Measurements from ENCODE around the gene CFD. TPM values are rescaled to one million over a fixed set of nuclear protein-coding genes. Genes with fewer than 3 reads are reported as not detected.

The CFD gene
- total RNA-seq, 4 donors from 2014 or later = 339 to 1,037 (median 506) TPM

- H3K9me3 ChIP-seq = no peaks in the 10 kb centered on the region
- WGBS, 2 donors = 84 to 86% methylated on average over 7 to 12 of the region's 12 CpGs
- DNase-seq = no peak
- no peak overlapping the region for H3K4me3 ChIP-seq (replicated peaks in 1 of 3)
- intact Hi-C loops (cut with DNase I) = no loop called here
- TF ChIP-seq CTCF (IDR thresholded peaks at IDR 0.05) (no peak), POLR2A (IDR thresholded peaks at IDR 0.05) (no peak)
- H3K4me1 ChIP-seq = peaks cover 8 to 13% of the 10 kb centered on the region in 2 donors
- no peak overlapping the region for H3K27ac ChIP-seq
- no peaks in the 10 kb centered on the region for H3K36me3 ChIP-seq
- no peaks in the 10 kb centered on the region for H3K27me3 ChIP-seq
Measured at GRCh38 chr19:855142-855541, 4.3 kb upstream of the CFD start.

- 74 to 82% methylated on average over 19 to 25 of the region's 40 CpGs for WGBS, 2 donors
- no peaks in the 10 kb centered on the region for H3K36me3 ChIP-seq
- peaks cover 3 to 8% of the 10 kb centered on the region in 2 donors for H3K4me1 ChIP-seq
- intact Hi-C loops (cut with DNase I) = no loop called here
- no peak overlapping the region for H3K4me3 ChIP-seq (replicated peaks in 1 of 3)
- no peak overlapping the region for H3K27ac ChIP-seq
- H3K27me3 ChIP-seq = no peaks in the 10 kb centered on the region
- TF ChIP-seq CTCF (IDR thresholded peaks at IDR 0.05) = no peak
- TF ChIP-seq POLR2A (IDR thresholded peaks at IDR 0.05) = no peak
- no peaks in the 10 kb centered on the region for H3K9me3 ChIP-seq
- DNase-seq = no peak
Measured at GRCh38 chr19:855566-856120, 3.8 kb upstream of the CFD start.

- TF ChIP-seq CTCF (IDR thresholded peaks at IDR 0.05) (no peak), POLR2A (IDR thresholded peaks at IDR 0.05) (no peak)
- intact Hi-C loops (cut with DNase I) = no loop called here
- Histone ChIP-seq H3K27ac (no peak overlapping the region), H3K4me1 (peaks cover 4 to 6% of the 10 kb centered on the region in 2 donors), H3K36me3 (no peaks in the 10 kb centered on the region), H3K4me3 (replicated peaks in 1 of 3) (no peak overlapping the region), H3K27me3 (no peaks in the 10 kb centered on the region), H3K9me3 (no peaks in the 10 kb centered on the region)
- 77 to 80% methylated on average over 9 of the region's 9 CpGs for WGBS, 2 donors
- no peak for DNase-seq
Measured at GRCh38 chr19:858284-858683, 1.2 kb upstream of the CFD start.

GRCh38 chr19:861141-861755 is 1.8 kb downstream of the CFD start:
- 68 to 90% methylated on average over 2 to 11 of the region's 35 CpGs for WGBS, 2 donors
- DNase-seq = no peak
- no peaks in the 10 kb centered on the region for H3K36me3 ChIP-seq
- no peaks in the 10 kb centered on the region for H3K9me3 ChIP-seq
- H3K27ac ChIP-seq = no peak overlapping the region
- no peak overlapping the region for H3K4me3 ChIP-seq (replicated peaks in 1 of 3)
- intact Hi-C loops (cut with DNase I) = loop anchor here (5.0 kb wide), 2 partner anchors 56 to 121 kb away; partner anchors contain the start of genes KISS1R and WDR18
- no peaks in the 10 kb centered on the region for H3K27me3 ChIP-seq
- TF ChIP-seq POLR2A (IDR thresholded peaks at IDR 0.05) (no peak), CTCF (IDR thresholded peaks at IDR 0.05) (no peak)
- H3K4me1 ChIP-seq = peaks cover 4 to 6% of the 10 kb centered on the region in 2 donors
